ENCODE data around the gene USP22.
A peak's percentile ranks its signal among the peaks of the same experiment; 100 is the strongest.

The USP22 gene

DNA sequence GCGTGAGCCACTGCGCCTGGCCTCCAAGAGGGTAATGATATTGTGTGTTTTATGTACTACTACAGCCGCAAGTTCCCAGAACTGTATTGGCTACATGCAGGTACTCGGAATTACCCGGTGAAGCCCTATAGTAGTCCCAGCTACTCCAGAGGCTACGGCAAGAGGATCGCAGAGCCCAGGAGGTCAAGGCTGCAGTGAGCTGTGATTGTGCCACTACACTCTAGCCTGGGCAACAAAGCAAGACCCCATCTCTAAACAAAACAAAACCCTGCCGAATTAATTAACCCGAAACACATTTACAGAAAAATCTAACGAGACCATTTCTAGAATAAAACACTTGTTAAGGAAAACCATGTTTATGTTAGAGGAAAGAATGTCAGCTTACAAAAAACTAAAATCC lies 2.2 kb upstream of the USP22 start:
- no peak for DNase-seq

DNA sequence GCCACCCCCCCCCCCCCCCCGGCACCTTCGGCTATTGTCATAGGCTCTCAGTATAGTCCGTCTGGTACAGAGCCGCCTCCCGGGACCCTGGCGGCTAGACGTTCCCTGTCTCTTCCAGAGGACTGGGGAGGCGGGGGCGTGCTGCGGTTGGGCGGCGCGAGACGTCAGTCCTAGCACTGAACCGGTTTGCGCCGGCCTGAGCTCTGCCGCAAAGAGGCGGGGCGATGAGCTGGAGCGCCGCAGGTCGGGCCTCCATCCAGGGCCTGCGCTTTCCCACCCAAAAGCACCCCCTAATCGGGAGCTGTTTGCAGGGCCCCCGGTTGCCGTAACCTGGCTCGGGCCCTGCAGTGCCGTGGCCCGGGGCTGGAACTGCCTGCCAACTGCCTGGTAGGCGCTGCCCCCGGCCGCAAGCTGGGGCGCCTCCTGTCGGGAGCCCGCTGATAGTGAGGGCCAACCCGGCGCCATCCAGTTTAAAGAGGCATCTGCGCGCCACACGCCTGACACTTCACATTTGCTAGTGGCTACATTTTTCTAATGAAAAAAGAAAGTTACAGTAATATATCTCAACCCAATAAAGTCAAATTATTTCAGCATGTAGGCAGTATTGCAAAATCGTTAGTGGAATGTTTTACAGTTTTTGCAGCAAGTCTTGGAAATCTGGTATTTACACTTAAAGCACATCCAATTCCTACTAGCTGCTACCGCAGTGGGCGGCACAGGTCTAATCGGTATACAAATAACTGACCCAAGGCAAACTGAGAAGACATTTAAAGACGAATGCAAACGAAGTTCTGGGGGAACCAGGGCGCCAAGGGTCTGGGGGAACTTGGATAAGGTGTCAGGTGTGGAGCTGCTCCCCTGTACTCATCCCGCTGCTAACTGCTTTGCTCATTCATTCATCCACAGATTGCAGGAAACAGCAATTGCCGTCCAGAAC lies 753 bp upstream of the USP22 start:
- peak; percentile 98 for DNase-seq

DNA sequence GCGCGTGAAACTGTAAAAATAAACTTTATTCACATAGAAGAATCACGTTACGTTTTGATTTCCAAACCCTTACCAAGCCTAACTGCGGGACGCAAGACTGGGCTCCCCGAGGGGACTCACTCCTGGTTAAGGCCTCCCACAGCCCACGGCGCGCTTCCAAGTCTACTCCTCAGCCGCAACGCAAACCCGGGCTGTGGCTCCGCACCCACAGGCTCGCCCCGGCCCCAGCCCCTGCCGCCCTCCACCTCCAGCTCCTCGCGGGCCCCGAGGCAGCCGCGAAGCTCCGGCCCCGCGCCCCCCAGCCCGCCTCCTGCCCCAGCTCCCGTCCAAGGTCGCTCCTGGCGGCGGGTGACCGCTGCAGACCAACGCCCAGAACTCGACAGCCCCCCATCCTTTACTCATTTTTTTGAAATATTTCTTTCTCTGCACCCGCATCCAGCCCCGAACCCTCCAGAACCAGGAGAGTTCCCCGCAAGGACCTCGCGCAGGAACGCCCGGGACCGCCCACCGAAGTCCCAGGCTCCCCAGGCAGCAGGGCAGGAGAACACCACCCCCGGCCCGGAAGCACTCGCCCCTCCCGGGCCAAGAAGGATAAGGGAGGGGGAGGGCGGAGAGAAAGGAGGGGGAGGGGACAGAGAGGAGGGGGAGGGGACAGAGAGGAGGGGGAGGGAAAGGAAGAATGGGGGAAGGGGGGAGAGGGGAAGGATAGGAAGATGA lies 912 bp downstream of the USP22 start:
- DNase-seq: peak; percentile 44

DNA sequence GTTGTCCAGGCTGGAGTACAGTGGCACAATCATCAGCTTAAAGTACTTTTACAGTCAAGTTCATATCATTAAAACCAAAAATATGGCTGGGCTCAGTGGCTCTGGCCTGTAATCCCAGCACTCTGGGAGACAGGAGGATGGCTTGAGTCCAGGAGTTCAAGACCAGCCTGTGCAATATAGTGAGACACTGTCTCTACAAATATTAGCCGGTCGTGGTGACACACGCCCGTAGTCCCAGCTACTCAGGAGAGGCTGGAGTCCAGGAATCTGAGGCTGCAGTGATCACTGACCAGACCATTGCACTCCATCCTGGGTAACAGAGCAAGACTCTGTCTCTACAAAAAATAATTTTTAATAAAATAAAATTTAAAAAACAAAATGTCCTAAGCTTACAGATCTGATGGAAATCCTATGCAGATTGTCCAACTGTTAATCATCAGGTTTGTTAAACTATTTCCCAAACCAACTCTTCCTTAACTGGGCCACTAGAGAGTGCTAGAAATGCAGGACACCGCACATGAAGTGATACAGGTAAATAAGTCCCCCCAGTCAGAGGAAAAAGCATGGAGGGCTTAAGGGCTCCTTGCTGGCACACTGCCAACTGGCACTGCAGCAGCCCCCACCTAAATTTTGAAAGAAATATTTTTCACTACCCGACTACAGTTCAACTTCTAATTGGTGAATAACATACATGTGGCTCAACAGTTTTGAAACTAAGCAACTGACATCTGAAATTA lies 2.8 kb downstream of the USP22 start:
- DNase-seq: peak; percentile 19

DNA sequence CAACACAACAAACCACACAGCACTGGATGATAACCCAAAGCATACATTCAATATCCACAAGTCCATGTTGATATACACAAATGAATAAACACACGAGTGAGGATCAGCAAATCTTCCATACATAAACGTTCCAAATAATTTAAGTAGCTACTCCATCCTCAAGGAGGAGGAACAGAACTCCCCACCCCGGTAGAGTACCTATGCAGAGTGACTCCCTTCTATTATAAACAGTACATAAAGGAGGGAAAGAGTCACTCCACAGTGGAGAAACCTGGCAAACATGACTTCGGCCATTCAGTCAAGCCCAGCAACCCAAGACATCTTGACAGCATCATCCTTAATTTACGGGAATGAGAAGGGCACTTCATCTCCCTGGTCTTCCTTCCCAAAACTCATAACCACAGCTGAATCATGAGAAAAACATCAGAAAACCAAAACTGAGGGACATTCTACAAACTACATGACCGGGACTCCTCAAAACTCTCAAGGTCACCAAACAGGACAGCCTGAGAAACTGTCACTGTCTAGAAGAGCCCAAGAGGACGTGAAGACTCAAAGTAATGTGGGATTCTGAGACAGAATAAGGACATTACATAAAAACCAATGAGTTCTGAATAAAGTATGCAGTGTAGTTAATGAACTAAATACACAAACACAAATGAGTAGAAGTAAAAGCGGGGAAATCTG lies 5.6 kb downstream of the USP22 start:
- no peak for DNase-seq

DNA sequence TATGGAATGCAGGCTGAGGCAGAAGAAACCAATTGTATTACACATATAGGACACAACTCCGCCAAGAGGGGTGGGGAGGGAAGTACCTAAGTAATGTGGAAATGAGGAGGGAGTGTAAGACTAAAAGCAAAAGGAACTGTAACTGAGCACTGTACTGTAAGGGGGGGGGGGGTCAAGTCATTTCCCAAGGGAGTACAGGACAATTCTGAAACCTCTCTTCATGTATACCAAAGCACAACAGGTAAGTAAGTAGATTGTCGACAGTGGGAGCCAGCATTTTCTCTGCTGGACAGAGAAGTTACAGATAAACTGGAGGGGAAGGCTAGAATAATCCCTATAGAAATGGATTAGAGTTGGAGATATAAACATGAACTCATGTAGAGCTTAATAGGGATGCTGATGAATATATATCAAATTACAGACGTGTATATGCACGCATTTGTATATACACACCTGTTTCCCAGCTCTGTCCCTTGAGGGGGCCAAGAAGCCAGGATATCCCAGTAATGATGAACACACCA lies 6.4 kb downstream of the USP22 start:
- DNase-seq: peak; percentile 62

DNA sequence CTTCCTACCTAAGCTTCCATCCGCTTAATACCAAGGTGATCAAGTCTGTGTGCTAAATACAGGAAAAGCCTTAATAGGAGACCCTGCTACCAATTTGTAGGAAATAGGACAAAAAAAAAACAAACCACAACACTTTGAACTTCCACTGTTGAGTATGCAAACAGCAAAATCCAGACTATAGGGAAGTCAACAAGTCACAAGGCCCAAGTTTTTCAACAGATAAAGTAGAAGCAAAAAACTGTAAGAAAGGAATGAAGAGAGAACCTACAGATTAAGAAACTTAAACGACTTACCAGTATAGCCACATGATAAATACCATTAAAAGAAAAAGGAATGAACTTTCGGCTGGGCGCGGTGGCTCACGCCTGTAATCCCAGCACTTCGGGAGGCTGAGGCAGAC lies 7.4 kb downstream of the USP22 start:
- peak; percentile 26 for DNase-seq

DNA sequence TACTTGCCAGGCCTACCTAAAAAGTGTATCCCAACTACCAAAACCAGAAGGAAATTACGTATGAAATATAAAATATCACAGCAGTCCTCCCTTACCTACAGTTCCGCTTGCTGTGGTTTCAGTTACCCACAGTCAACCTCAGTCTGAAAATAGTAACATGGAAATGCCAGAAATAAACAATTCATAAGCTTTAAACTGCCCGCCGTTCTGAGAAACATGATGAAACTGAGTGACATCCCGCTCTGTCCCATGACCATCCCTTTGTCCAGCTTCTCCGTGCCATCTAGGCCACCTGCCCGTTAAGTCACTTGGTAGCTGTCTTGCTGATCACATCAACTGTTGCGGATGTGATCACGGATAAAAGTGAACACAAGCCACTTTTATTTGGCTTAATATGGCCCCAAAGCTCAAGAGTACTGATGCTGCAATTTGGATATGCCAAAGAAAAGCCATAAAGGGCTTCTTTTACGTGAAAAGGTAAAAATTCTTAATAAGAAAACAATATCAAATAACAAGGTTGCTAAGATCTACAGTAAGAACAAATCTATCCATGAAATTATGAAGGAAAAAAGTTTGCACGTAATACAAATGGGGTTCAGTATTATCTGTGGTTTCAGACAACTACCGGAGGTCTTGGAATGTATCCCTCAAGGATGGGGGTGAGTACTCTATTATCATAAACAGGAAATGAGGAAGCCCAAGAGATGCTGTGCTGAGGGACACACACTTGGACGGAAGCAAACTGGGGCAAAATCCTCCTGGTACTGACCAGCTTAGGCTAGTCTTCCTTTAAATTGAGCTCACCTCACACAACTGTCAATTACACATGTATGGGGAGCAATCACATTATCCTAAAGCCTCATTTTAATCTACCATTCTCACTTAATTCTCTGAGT lies 8.2 kb downstream of the USP22 start:
- DNase-seq: peak; percentile 85

DNA sequence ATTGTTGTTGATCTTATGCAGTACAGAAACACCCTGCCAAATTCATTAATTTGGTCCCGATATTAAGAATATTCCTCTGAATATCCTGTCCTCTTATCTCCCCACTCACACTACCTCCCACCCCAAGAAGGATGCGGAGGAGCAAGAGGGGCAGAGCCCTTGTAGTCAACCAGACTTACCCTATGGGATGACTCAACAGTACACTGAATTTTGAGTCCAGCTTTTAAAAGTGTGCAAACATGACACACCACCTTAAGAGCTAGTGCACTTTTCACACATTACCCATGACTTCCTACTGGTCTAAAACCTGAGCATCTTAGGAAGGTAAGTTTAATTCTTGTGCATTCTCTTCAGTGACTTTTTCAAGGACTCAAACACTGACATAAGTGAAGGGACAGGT lies 9.5 kb downstream of the USP22 start:
- no peak for DNase-seq

DNA sequence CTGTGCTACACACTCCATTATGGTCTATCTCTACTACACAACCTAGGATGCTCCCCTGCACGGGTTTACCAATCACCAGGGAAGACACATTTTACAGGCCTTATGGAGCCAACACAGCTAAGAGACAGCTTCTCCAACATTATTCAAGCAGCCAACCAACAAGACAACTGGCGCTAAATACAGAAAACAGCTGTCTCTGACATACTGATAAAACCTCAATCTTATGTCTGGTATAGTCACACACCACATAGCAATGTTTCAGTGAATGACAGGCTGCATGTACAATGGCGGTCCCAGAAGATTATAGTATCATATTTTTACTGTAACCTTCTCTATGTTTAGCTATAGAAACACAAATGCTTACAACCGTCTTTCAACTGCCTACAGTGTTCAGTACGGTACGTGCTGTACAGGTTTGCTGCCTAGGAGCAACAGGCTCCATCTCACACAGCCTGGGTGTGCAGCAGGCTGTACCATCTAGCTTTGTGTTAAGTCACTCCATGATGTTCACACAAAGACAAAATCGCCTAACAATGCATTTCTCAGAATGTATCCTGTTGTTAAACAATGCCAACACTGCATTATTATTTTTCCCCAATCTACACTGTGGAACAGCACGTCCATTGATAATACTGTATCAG lies 10.9 kb downstream of the USP22 start:
- no peak for DNase-seq

DNA sequence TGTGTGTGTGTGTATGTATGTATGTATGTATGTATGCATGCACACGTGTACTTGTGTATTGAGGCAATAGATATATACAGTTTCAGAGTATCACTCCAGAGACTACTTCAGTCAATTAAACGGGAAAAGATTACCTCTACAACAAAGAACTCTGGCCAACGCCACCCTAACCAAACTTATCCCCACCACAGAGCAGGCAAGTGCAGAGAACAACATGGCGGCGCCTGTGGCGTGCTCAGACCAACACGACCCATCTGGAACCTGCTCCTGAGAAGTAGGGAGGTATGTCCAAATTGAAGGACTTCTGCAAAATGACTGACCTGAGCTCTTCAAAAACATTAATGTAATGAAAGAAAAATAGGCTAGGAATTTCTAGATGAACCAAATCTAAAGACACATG lies 12.4 kb downstream of the USP22 start:
- DNase-seq: no peak

DNA sequence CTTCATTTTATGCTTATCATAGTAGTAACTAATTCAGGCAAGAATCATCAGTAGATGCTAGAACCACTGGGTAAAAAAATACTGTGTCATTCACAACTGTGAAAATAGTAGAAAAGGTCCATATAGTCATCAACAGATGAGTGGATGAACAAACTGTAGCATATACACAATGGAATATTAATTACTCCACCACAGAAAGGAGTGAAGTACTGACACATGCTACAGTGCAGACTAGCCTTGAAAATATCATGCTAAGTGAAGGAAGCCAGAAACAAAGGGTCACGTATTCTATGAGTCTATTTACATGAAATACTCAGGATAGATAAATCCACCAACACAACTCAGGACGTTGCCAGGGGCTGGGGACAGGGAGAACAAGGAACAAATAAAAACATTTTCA lies 13.3 kb downstream of the USP22 start:
- no peak for DNase-seq

DNA sequence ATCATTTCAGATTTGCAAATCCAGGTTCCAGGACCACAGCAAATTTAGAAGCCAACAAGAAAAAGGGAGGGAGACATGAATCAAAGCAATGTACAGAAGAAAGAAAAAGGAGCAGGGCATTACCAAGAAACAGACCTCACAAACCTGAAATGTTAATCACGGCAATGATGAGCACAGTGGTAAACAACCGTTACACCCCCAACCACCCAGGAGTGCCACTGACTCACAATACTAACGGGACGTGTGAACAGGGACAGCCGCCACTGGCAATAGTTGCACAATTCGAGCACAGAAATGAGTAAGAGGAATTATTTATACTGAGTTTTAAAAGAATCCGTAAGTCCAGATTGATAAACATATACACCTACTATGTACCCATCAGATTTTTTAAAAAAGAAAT lies 13.8 kb downstream of the USP22 start:
- peak; percentile 60 for DNase-seq

DNA sequence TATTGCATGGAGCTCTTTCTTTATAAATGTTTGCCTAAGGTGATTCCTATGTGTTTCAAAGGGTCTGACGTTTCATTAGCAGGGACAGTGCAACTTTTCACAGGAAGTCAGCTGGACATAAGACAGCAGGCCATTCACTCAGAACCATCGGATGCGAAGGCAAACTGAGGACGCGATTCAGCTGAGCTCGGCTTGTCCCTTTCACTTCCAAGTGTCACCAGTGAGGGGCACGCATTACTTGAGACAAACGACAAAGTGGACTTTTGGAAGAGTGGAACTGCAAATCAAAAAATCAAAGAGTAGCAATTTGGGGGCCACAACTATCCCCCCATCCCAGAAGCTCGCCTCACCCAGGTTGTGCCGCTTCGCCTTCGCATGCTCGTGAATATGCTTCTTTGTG lies 14.6 kb downstream of the USP22 start:
- no peak for DNase-seq

DNA sequence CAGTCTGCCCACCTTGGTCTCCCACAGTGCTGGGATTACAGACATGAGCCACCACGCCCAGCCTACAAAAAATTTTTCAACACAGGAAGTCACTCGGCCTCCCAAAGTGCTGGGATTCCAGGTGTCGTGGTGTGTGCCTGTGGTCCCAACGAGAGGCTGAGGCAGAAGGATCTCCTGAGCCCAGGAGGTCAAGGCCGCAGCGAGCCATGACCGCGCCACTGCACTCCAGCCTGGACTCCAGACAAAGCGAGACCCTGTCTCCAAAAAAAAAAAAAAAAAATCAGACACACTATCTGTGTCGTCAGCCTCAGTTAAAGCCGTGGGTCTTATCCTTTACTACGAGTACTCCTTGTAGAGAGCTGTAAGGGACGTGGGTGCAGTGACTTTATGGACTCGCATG lies 15.8 kb downstream of the USP22 start:
- DNase-seq: no peak

DNA sequence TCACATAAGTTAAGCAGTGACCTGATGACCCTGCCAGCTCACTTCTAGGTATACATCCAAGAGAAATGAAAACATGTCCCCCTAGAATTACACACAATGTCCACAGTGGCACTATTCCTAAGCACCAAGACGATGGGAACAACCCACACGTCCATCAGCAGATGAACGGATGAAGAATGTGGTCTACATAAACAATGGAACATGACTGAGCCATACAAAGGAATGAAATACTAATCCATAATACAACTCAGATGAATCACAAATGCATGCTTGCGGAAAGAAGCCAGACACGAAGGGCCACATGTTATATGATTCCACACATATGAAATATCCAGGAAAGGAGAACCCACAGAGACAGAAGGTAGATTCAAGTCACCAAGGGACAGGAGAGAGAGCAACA lies 17.4 kb downstream of the USP22 start:
- DNase-seq: no peak

DNA sequence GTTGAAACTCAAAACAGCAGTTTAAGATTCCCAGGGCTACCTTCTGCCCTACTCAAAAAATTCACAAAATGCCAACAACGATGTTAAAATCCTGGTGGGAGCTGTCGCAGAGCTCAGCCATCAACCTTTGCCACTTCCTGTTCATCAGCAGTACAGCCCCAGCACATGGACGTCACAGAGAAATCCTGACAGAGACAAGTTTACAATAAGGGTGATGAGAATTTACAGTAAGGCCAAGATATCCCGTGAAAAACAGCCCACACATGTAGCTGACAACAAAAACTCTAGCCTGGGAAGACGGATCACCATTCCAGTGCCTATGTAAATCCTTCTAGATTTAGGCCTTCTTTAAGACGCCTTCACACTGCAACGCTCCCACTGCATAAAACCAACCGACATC lies 18.8 kb downstream of the USP22 start:
- no peak for DNase-seq

DNA sequence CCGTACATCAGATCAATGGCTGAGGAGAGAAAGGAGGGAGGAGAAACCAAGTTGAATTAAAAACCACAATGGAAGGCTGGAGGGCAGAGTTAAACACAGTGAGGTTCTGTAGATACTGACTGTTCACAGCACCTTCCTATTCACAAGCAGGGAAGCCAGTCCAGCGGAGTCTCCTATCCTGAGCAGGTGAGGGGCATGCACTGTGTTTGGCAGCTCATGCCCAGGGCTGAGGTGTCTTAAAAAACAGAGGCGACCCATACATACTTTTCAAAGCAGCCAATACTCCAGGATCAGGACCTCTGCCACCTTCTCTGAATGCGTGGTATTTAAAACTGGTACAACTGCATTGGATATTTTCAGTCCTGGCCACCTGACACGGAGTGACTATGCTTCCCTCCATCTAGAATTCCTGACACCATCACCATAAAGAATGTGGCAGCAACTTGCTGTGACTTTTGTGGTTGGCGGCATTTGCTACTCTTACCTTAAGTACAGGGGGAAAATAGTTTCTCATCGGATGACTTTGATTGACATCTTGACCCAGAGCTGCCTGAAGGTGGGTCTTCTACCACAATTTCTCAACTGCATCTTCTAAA lies 21.5 kb downstream of the USP22 start:
- DNase-seq: no peak

DNA sequence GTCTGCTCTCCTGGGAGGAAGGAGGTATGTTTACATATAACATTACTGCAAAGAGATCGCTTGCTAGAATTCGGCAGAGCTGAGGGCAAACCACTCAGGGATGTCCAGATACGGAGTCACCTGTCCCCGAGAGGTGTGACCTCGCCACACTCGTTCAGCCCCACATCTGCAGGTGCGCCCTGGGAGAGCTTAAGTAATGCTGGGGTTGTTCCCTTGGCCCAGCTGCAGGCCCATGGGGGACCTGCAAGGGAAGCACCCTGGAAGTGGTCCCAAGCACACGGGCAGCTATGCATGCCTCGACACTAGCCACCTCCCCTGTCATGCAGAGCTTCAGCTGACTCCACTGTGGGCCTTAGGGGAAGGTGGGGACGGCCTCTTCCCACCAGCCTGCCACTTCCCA lies 22.2 kb downstream of the USP22 start:
- DNase-seq: no peak

DNA sequence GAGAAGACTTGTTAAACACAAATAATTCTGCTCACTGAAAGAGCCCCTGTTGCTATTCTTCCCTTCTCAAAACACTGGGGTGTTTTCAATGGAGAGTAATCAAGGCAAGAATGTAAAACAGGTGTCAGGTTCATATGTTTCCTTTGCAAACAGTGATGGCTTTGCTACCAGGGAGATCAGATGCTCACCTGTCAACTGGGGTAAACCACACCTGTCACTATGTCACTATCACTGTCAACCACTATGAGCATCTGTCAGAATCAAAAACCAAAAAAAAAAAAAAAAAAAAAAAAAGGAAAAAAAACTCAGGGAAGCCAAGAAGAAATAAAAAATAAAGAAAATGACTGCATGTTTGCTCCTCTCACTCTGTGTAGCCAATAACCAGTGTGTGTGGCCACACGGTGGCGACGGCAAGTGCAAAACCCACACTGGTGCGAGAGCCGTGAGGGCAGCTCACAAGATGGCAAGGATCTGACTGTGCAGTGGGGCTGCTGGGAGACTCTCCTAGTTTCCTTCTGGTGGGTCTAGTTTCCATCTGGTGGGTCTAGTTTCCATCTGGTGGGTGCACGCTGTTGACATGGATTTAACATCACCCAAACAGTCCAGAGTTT lies 22.7 kb downstream of the USP22 start:
- no peak for DNase-seq

Measured in MV-4-11 (cell line).